Uterus (tissue), 2 donors: Measurements from ENCODE around the gene RIOK2.

ENCODE experiments used
- CTCF ChIP-seq, 4 experiments: fragments of 200-600 bp in 2 of 4; fragments of 450-650 bp in 2 of 4; sonication (generic) in 2 of 4; IDR thresholded peaks; one replicate each; pipeline ENCODE4 v1.5.1; 2016 to 2019; ENCODE audit warnings: antibody characterized with exemption in 4 of 4, mild to moderate bottlenecking in 2 of 4, moderate library complexity in 1 of 4
- POLR2A ChIP-seq, 2 donors: fragments of 450-650 bp; IDR thresholded peaks; one replicate each; pipeline ENCODE4 v1.6.1; 2016; ENCODE audit warnings: antibody characterized with exemption in 2 of 2, mild to moderate bottlenecking in 1 of 2, moderate library complexity in 1 of 2

DNA sequence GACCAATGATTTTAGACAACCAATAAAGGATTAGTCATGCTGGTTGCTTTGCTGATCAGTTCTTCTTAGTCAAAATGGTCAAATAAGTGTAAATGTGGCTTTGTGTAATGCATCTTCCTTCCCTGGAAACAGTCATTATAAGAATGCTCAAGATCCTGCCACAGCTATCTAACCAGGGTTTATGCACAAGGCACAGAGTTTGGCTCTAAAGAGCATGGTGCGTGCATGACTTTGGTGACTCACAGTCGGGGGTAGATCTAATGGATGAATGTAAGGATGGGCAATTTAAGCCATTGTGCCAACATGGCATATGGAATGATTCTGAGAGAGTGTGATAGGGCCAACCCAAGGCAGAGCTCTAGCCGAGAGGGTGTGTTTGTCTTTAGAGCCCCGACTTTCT lies 47.2 kb downstream of the RIOK2 start:
- TF ChIP-seq POLR2A (IDR thresholded peaks at IDR 0.05) (no peak), CTCF (IDR thresholded peaks at IDR 0.05) (no peak)
